ENCODE data around the gene PTPRB.

GRCh38 chr12:70551731-70552130 lies 85.5 kb downstream of the PTPRB start:
- TF ChIP-seq CTCF (IDR thresholded peaks at IDR 0.05; ENCODE audit: poor library complexity) (no peak), EZH2 (IDR thresholded peaks at IDR 0.05; ENCODE audit: borderline replicate concordance) (no peak)

Data from hepatocyte (in vitro differentiated cells).